Measurements from ENCODE around the gene KRTAP10-12. TPM values are rescaled to one million over a fixed set of nuclear protein-coding genes. Genes with fewer than 3 reads are reported as not detected.

Gene KRTAP10-12
- total RNA-seq, 1 donor from 2014 or later: not detected

DNA sequence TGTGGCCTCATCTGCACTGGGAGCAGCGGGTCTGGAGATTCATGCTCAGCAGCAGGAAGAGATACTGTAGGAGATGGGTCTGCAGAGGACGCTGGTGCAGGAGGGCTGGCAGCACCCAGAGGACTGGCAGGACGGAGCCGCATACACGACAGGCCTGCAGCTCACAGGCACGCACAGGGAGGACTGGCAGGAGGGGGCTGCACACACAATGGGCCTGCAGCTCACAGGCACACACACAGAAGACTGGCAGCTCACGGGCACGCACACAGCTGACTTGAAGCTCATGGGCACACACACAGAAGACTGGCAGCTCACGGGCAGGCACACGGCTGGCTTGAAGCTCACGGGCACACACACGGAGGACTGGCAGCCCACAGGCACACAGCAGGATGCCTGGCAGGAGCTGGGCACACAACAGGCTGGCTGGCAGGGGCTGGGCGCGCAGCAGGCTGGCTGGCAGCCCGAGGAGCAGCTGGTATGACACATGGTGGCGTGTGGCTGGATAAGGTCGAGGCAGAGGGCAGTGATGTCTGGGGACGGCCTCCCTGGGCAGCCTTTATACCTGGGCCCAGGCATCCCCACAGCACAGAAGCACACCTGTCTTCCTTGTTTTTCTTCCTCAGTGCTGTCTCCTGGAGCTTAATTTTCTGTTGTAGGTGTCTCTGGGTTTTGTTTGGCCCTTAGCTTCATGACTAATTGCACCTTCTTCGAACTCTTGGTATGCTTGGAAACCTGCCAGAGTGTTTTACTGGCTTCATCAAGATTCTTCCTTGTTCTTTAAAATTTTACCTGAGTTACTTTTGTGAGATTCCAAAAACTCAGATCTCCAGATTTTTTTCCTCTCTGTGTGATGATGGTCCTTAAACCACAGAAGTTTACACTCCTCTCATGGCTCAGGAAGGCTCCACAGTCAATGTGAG, 30.3 kb upstream of the KRTAP10-12 start, which contains the start of gene KRTAP12-2:
TSS of gene KRTAP12-2 (minus strand) at position 527 of the 920 bp plus-strand sequence. CDS start at position 486, 41 bp downstream.
- Histone ChIP-seq H3K4me1 (no peaks in the 10 kb centered on the region), H3K4me3 (no peak within 1 kb of the TSS), H3K27ac (no peak within 1 kb of the TSS), H3K9me3 (peaks cover 0 to 4% of the 10 kb centered on the region in 2 donors), H3K27me3 (no peaks in the 10 kb centered on the region), H3K36me3 (no peaks in the 10 kb centered on the region)
- DNase-seq (ENCODE audit: low spot score in 2 of 2): no peak
- TF ChIP-seq CTCF (IDR thresholded peaks at IDR 0.05): no peak
- intact Hi-C loops (cut with DNase I): no loop called here

DNA sequence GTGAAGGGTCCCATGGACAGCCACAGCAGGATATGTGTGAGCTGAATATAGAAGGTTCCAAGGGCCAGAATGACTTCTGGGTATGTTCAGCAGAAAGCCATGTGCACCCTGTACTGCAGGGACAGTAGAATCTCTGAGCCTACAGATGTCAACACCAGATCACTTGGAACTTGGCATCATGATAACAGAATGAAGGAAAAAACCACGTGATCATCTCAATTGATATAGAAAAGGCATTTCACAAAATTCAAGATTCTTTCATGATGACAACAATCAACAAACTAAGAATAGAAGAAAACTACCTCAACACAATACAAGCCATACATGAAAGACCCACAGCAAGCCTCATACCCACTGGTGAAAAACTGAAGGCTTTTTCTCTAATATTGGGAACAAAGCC, 29.4 kb upstream of the KRTAP10-12 start:
- Histone ChIP-seq H3K36me3 (no peaks in the 10 kb centered on the region), H3K27ac (no peak overlapping the region), H3K4me1 (no peaks in the 10 kb centered on the region), H3K9me3 (peaks cover 4 to 13% of the 10 kb centered on the region in 2 donors), H3K27me3 (no peaks in the 10 kb centered on the region), H3K4me3 (no peak overlapping the region)
- DNase-seq (ENCODE audit: low spot score in 2 of 2): no peak
- TF ChIP-seq CTCF (IDR thresholded peaks at IDR 0.05): no peak
- intact Hi-C loops (cut with DNase I): no loop called here

DNA sequence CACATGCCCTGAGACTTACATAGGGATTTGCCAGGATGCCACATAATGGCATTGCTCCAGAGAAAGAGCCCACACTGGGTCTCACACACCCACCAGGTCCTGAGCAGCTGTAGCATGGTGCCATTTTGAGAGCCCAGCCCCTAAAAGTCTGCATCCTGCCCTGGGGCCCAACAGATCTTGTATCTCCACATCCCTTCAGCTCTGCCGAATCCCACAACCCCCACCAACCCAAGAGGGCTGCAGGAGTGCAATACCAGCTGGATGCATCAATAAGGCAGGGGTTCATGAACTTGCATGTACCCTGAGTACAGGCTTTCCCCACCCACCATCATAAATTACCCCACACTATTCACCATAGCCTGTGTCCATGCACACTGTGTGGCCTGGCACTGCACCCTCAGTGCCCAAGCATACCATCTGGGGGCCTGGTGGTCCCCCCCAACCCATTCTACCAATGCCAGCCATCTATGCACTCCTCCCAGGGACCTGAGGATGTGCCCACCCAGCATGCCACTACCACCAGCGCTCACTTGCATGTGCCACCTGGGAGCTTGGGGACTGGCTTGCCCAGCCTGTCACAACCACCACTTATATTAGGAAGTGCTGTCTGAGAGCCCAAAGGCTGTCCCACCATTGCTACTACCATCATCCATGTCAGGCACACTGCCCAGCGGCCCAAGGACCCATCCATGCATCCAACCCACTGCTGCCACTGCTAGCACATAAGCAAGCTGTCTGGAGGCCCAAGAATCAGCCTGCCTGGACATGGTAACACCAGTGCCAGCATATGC, 26.1 kb upstream of the KRTAP10-12 start:
- H3K4me1 ChIP-seq: no peaks in the 10 kb centered on the region
- no peak overlapping the region for H3K27ac ChIP-seq
- intact Hi-C loops (cut with DNase I): no loop called here
- no peak for TF ChIP-seq CTCF (IDR thresholded peaks at IDR 0.05)
- no peak overlapping the region for H3K4me3 ChIP-seq
- peaks cover 4 to 22% of the 10 kb centered on the region in 2 donors for H3K9me3 ChIP-seq
- H3K36me3 ChIP-seq: no peaks in the 10 kb centered on the region
- no peaks in the 10 kb centered on the region for H3K27me3 ChIP-seq
- DNase-seq (ENCODE audit: low spot score in 2 of 2): peak in 1 of 2 donors; percentile 46

DNA sequence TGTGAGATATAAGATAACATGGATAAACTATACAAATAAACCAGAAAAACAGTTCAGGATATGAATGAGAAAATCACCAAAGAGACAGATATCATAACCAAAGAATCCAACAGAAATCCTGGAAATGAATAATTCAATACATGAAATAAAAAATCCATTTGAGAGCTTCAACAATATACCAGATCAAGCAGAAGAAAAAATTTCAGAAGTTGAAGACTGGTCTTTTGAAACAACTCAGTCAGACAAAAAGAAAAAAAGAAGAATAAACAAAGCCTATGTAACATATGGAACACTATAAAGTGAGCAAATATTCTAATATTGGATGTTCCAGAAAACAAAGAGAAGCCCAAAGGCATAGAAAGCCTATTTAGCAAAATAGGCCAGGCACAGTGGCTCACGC, 25.1 kb upstream of the KRTAP10-12 start:
- H3K27ac ChIP-seq: no peak overlapping the region
- no peaks in the 10 kb centered on the region for H3K27me3 ChIP-seq
- no peaks in the 10 kb centered on the region for H3K4me1 ChIP-seq
- H3K36me3 ChIP-seq: no peaks in the 10 kb centered on the region
- H3K9me3 ChIP-seq: peaks cover 4 to 22% of the 10 kb centered on the region in 2 donors
- intact Hi-C loops (cut with DNase I): no loop called here
- no peak for TF ChIP-seq CTCF (IDR thresholded peaks at IDR 0.05)
- no peak for DNase-seq (ENCODE audit: low spot score in 2 of 2)
- H3K4me3 ChIP-seq: no peak overlapping the region

GRCh38 chr21:44677881-44678280, 19.1 kb upstream of the KRTAP10-12 start:
- no peaks in the 10 kb centered on the region for H3K36me3 ChIP-seq
- DNase-seq (ENCODE audit: low spot score in 2 of 2): peak in 1 of 2 donors; percentile 56
- no peak for TF ChIP-seq CTCF (IDR thresholded peaks at IDR 0.05)

More at GRCh38 chr21:44677881-44678280, 19.1 kb upstream of the KRTAP10-12 start:
- Histone ChIP-seq H3K4me1 (no peaks in the 10 kb centered on the region), H3K27ac (no peak overlapping the region), H3K9me3 (peaks cover 0 to 6% of the 10 kb centered on the region in 2 donors), H3K27me3 (no peaks in the 10 kb centered on the region), H3K4me3 (no peak overlapping the region)
- intact Hi-C loops (cut with DNase I): no loop called here
